ENCODE measurements around the gene HUNK.

The HUNK gene

DNA sequence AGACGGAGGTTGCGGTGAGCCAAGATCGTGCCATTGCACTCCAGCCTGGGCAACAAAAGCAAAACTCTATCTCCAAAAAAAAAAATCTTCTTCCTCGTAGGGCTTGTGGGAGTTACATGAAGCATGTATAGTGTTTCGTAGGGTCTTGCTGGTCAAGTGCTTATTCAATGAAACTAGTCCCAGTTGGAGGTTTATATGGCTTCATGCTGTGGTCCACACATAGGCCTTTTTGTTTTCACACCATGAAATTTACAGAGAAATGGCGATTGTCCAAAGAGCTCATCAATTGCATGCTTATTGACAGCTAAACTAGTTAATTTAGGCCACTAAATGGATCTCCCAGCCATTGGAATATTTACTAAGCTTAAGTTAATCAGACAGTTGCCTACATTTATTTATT is 29.6 kb downstream of the HUNK start:
- DNase-seq (ENCODE audit: low read depth) = no peak
- no peak overlapping the region for H3K4me3 ChIP-seq (ENCODE audit: low read depth, low read length)
- TF ChIP-seq, protein P1, sequence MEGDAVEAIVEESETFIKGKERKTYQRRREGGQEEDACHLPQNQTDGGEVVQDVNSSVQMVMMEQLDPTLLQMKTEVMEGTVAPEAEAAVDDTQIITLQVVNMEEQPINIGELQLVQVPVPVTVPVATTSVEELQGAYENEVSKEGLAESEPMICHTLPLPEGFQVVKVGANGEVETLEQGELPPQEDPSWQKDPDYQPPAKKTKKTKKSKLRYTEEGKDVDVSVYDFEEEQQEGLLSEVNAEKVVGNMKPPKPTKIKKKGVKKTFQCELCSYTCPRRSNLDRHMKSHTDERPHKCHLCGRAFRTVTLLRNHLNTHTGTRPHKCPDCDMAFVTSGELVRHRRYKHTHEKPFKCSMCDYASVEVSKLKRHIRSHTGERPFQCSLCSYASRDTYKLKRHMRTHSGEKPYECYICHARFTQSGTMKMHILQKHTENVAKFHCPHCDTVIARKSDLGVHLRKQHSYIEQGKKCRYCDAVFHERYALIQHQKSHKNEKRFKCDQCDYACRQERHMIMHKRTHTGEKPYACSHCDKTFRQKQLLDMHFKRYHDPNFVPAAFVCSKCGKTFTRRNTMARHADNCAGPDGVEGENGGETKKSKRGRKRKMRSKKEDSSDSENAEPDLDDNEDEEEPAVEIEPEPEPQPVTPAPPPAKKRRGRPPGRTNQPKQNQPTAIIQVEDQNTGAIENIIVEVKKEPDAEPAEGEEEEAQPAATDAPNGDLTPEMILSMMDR (conservative IDR thresholded peaks at IDR 0.05; ENCODE audit: low read depth, low read length) = no peak

GRCh38 chr21:31903896-31904295 is 31.1 kb downstream of the HUNK start:
- no peak overlapping the region for H3K4me3 ChIP-seq (ENCODE audit: low read depth, low read length)
- TF ChIP-seq, protein P1 (conservative IDR thresholded peaks at IDR 0.05; ENCODE audit: low read depth, low read length) = no peak
- DNase-seq (ENCODE audit: low read depth) = no peak

GRCh38 chr21:31905503-31906451 is 33.0 kb downstream of the HUNK start:
- DNase-seq (ENCODE audit: low read depth) = no peak
- TF ChIP-seq, protein P1 (conservative IDR thresholded peaks at IDR 0.05; ENCODE audit: low read depth, low read length) = no peak

DNA sequence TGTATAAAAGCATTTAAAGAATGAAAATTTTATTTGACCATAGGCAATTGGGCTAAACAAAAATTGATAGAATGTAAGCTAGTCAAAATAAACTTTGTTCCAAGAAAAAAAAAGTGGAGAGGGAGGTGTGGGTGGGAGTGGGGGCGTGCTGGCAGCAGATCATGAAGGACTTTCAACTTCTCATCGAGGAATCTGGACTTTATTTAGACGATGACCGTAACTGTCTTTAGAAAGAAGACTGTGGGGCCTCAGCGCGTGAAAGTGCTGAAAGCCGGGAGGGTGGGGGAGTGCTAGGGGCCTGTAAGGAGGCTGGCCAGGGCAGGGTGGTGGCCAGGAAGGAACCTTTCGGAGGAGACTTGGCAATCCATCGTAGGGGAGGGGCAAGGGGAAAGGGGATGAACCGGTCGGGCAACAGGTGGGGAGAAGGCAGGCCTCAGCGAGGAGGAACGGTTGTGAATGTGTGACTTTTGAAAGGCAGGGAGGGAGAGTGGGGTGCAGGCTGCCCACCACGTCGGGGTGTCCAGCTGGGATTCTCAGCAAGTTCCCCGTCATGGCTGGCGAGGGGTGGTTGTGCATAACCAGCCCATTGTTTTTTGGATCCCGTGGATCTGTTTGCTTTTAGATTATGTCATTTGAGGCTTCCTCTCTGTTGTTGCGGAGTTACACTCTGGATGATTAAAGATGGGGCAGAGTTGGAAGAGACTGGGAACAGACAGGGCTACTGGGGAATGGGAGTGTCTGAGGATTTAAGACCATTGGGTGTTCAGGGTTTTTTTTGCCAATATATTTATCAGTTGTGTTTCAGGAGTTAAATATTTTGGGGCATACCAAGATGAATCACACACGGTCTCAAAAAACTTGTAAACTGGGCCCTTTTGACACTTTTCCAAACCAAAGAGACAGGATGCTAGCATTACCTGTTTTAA is 35.5 kb downstream of the HUNK start:
- no peak overlapping the region for H3K4me3 ChIP-seq (ENCODE audit: low read depth, low read length)
- TF ChIP-seq, protein P1 (conservative IDR thresholded peaks at IDR 0.05; ENCODE audit: low read depth, low read length) = no peak
- DNase-seq (ENCODE audit: low read depth) = no peak

More at GRCh38 chr21:31905503-31906451, 33.0 kb downstream of the HUNK start:
- H3K4me3 ChIP-seq (ENCODE audit: low read depth, low read length) = no peak overlapping the region

- TF ChIP-seq, protein P1 (conservative IDR thresholded peaks at IDR 0.05; ENCODE audit: low read depth, low read length) = no peak
- no peak overlapping the region for H3K4me3 ChIP-seq (ENCODE audit: low read depth, low read length)
- no peak for DNase-seq (ENCODE audit: low read depth)
These were observed 36.6 kb downstream of the HUNK start for GRCh38 chr21:31909153-31910073.

- TF ChIP-seq, protein P1 (conservative IDR thresholded peaks at IDR 0.05; ENCODE audit: low read depth, low read length) = no peak
- DNase-seq (ENCODE audit: low read depth) = no peak
- H3K4me3 ChIP-seq (ENCODE audit: low read depth, low read length) = no peak overlapping the region
These were observed 37.3 kb downstream of the HUNK start for GRCh38 chr21:31910074-31910470.

Data from choroid plexus epithelial cell (primary cell).